PC-3 (cell line): ENCODE results near the gene BUD13. TPM values are rescaled to one million over a fixed set of nuclear protein-coding genes. Genes with fewer than 3 reads are reported as not detected.

Experiments
- ATAC-seq: fragments of 200-7000 bp; cut with Tn5 transposase; 2 replicates; pipeline ENCODE4 v1.9.1; 2020; ENCODE audit warnings: mild to moderate bottlenecking, moderate library complexity
- BruUV-seq: library from RNA; stranded (reverse); fragments of 400-500 nt; replicated peaks from 2 replicates; lab custom pipeline; 2021; lab: Mats Ljungman, UMichigan
- CTCF ChIA-PET: fragments of 300-600 bp; sonication (Branson Sonifier 250); formaldehyde crosslinking; loops from one replicate; lab custom pipeline; 2022; ENCODE audit warnings: antibody characterized with exemption; lab: Charles Lee
- POLR2A ChIA-PET: fragments of 300-600 bp; sonication (Branson Sonifier 250); formaldehyde crosslinking; loops from one replicate; lab custom pipeline; 2022; ENCODE audit warnings: antibody characterized with exemption; ENCODE audit not compliant: unreplicated experiment; lab: Charles Lee
- DNase-seq: peaks from one replicate; pipeline ENCODE4 v3.0.0-alpha.2; 2015
- H2AFZ ChIP-seq: fragments of 300-600 bp; sonication (generic); 2 replicates; pipeline ENCODE4 v1.6.0; 2016; ENCODE audit warnings: antibody characterized with exemption, low read length
- H3F3A ChIP-seq: fragments of 300-600 bp; sonication (generic); one replicate; pipeline ENCODE4 v1.6.0; 2017; ENCODE audit warnings: antibody characterized with exemption, low read length, control low read depth, mild to moderate bottlenecking; ENCODE audit not compliant: unreplicated experiment
- H3K27ac ChIP-seq: fragments of 300-600 bp; sonication (generic); 2 replicates; pipeline ENCODE4 v1.5.1; 2016; ENCODE audit warnings: mild to moderate bottlenecking, low read length
- H3K27me3 ChIP-seq: fragments of 300-600 bp; sonication (generic); 2 replicates; pipeline ENCODE4 v1.6.1; 2016; ENCODE audit warnings: low read length, mixed read lengths
- H3K36me3 ChIP-seq: fragments of 300-600 bp; sonication (generic); 2 replicates; pipeline ENCODE4 v1.6.1; 2016; ENCODE audit warnings: low read depth, mixed run types, low read length, mixed read lengths
- H3K4me1 ChIP-seq: fragments of 300-600 bp; sonication (generic); 2 replicates; pipeline ENCODE4 v1.5.1; 2016; ENCODE audit warnings: low read length; ENCODE audit not compliant: insufficient read depth
- H3K4me2 ChIP-seq: fragments of 300-600 bp; sonication (generic); 2 replicates; pipeline ENCODE4 v1.6.0; 2016; ENCODE audit warnings: low read length
- H3K4me3 ChIP-seq: fragments of 300-600 bp; sonication (generic); 2 replicates; pipeline ENCODE4 v1.5.1; 2016; ENCODE audit warnings: mild to moderate bottlenecking, low read length, mixed read lengths
- H3K79me2 ChIP-seq: fragments of 300-600 bp; sonication (generic); 2 replicates; pipeline ENCODE4 v1.6.1; 2017; ENCODE audit warnings: low read length, mixed read lengths
- H3K9ac ChIP-seq: fragments of 300-600 bp; sonication (generic); 2 replicates; pipeline ENCODE4 v1.6.0; 2016; ENCODE audit warnings: mild to moderate bottlenecking, low read length
- H3K9me2 ChIP-seq: fragments of 300-600 bp; sonication (generic); replicated peaks from 2 replicates; pipeline ENCODE4 v1.6.1; 2016; ENCODE audit warnings: mixed run types, low read length, mixed read lengths
- H3K9me3 ChIP-seq: fragments of 300-600 bp; sonication (generic); 2 replicates; pipeline ENCODE4 v1.6.1; 2016; ENCODE audit warnings: low read length, mixed read lengths
- H4K20me1 ChIP-seq: fragments of 300-600 bp; sonication (generic); 2 replicates; pipeline ENCODE4 v1.6.1; 2016; ENCODE audit warnings: low read length, mixed read lengths
- EZH2 ChIP-seq: fragments of 300-600 bp; sonication (generic); IDR thresholded peaks from one replicate; pipeline ENCODE4 v1.6.1; 2017; ENCODE audit warnings: antibody characterized with exemption, mild to moderate bottlenecking, low read length; ENCODE audit not compliant: unreplicated experiment
- EZH2phosphoT487 ChIP-seq: fragments of 300-600 bp; sonication (generic); IDR thresholded peaks from 2 replicates; pipeline ENCODE4 v1.6.1; 2018; ENCODE audit warnings: mild to moderate bottlenecking, antibody characterized with exemption, low read length, borderline replicate concordance
- intact Hi-C: fragments of 100-400 bp; cut with micrococcal nuclease; formaldehyde crosslinking; loops from 2 replicates; pipeline ENCODE4 v1.9.0; 2023
- total RNA-seq: library from RNA; depleted of rRNA; stranded (reverse); fragments of >200 nt; gene quantifications from 2 replicates; pipeline ENCODE4 v1.2.3, GENCODE V29; 2014
- TF ChIP-seq, protein P1 (sequence below): fragments of 300-600 bp; sonication (generic); conservative IDR thresholded peaks from 2 replicates; pipeline ENCODE4 v1.5.1; 2017; ENCODE audit warnings: antibody characterized with exemption, low read depth, mild to moderate bottlenecking, low read length

BUD13 gene
- total RNA-seq, 1 experiment from 2014 or later: 28.9 TPM

- intact Hi-C loops: no loop called here
- DNase-seq (no peak), ATAC-seq (no peak)
- CTCF ChIA-PET: no interaction called here
- no peak overlapping the region for H2AFZ ChIP-seq
- no peaks in the 10 kb centered on the region for H3K9me2 ChIP-seq
- H4K20me1 ChIP-seq: no peaks in the 10 kb centered on the region
- no peaks in the 10 kb centered on the region for H3K79me2 ChIP-seq
- no peak overlapping the region for H3K9ac ChIP-seq
- no peaks in the 10 kb centered on the region for H3K9me3 ChIP-seq
- POLR2A ChIA-PET: no interaction called here
- no peak for TF ChIP-seq EZH2
- TF ChIP-seq EZH2phosphoT487: no peak
- TF ChIP-seq, protein P1, sequence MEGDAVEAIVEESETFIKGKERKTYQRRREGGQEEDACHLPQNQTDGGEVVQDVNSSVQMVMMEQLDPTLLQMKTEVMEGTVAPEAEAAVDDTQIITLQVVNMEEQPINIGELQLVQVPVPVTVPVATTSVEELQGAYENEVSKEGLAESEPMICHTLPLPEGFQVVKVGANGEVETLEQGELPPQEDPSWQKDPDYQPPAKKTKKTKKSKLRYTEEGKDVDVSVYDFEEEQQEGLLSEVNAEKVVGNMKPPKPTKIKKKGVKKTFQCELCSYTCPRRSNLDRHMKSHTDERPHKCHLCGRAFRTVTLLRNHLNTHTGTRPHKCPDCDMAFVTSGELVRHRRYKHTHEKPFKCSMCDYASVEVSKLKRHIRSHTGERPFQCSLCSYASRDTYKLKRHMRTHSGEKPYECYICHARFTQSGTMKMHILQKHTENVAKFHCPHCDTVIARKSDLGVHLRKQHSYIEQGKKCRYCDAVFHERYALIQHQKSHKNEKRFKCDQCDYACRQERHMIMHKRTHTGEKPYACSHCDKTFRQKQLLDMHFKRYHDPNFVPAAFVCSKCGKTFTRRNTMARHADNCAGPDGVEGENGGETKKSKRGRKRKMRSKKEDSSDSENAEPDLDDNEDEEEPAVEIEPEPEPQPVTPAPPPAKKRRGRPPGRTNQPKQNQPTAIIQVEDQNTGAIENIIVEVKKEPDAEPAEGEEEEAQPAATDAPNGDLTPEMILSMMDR: no peak
- no peak overlapping the region for H3K27ac ChIP-seq
- peaks cover 6% of the 10 kb centered on the region; the same call in 1 of the 2 replicates for H3K27me3 ChIP-seq
- H3K36me3 ChIP-seq: no peaks in the 10 kb centered on the region
- H3K4me2 ChIP-seq: no peak overlapping the region
- no peaks in the 10 kb centered on the region for H3K4me1 ChIP-seq
- no peak overlapping the region for H3K4me3 ChIP-seq
- no peaks in the 10 kb centered on the region for H3F3A ChIP-seq
- no TSS peak for BruUV-seq
Observed at GRCh38 chr11:116716621-116717020, 56.2 kb downstream of the BUD13 start.

DNA sequence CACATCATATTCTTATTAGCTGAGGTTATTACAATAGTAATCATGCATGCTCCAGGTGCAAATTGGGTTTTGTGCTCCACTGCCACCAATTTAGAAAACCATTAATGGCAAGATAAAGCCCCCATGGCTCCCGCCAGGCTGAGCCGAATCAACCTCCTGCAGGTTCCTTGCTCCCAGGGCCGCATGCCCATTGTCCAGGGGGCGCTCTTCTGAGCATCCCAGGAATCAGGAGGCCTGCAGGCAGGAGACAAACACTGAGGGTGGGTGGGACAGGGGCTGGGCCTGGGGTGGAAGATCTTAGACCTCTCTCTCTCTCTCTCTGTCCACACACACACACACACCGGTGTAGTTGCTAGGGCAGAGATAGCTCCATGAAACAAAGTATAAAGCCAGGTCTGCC lies 57.4 kb downstream of the BUD13 start:
- Histone ChIP-seq H3K4me2 (no peak overlapping the region), H3K36me3 (no peaks in the 10 kb centered on the region), H3K9me2 (no peaks in the 10 kb centered on the region), H3K4me1 (no peaks in the 10 kb centered on the region), H3K79me2 (no peaks in the 10 kb centered on the region), H3K27me3 (peaks cover 6% of the 10 kb centered on the region; the same call in 1 of the 2 replicates), H3K4me3 (no peak overlapping the region), H3F3A (no peaks in the 10 kb centered on the region), H3K27ac (no peak overlapping the region), H2AFZ (no peak overlapping the region), H3K9me3 (no peaks in the 10 kb centered on the region), H3K9ac (no peak overlapping the region), H4K20me1 (no peaks in the 10 kb centered on the region)
- ChIA-PET CTCF (no interaction called here), POLR2A (no interaction called here)
- TF ChIP-seq, protein P1: peak; percentile 41
- no peak for TF ChIP-seq EZH2
- ATAC-seq (no peak), DNase-seq (no peak)
- intact Hi-C loops: no loop called here
- BruUV-seq: no TSS peak

GRCh38 chr11:116714902-116715301 lies 57.9 kb downstream of the BUD13 start:
- intact Hi-C loops: no loop called here
- ATAC-seq (no peak), DNase-seq (no peak)
- Histone ChIP-seq H3F3A (no peaks in the 10 kb centered on the region), H3K4me2 (no peak overlapping the region), H4K20me1 (no peaks in the 10 kb centered on the region), H3K27ac (no peak overlapping the region), H3K4me3 (no peak overlapping the region), H3K9me2 (no peaks in the 10 kb centered on the region), H3K4me1 (no peaks in the 10 kb centered on the region), H3K9ac (no peak overlapping the region), H3K36me3 (no peaks in the 10 kb centered on the region), H3K79me2 (no peaks in the 10 kb centered on the region), H2AFZ (no peak overlapping the region), H3K9me3 (no peaks in the 10 kb centered on the region), H3K27me3 (peaks cover 3% of the 10 kb centered on the region; the same call in 1 of the 2 replicates)
- ChIA-PET POLR2A (no interaction called here), CTCF (no interaction called here)
- no peak for TF ChIP-seq EZH2phosphoT487
- TF ChIP-seq EZH2: no peak
- TF ChIP-seq, protein P1: no peak
- no TSS peak for BruUV-seq
